Activated T-helper 1 cell treated with anti-CD3 and anti-CD28 coated beads, Interleukin-2, amount 50 U/mL, for 16 hours (primary cell): ENCODE measurements around the gene TYK2.
"Not testable (repeated sequence)": the region's sequence is repeated elsewhere in the genome, so short reads cannot be mapped to it uniquely, and the experiment has no call there.

ENCODE experiments used
- DNase-seq, 2 donors: peaks; one replicate each; pipeline ENCODE4 v3.0.0-alpha.2; 2020; ENCODE audit warnings: low read depth in 1 of 2, low spot score in 1 of 2

TYK2 gene

GRCh38 chr19:10408511-10409283 is 28.3 kb upstream of the TYK2 start:
- no peak for DNase-seq

GRCh38 chr19:10407096-10407495 is 26.7 kb upstream of the TYK2 start:
- DNase-seq = no peak

GRCh38 chr19:10406191-10406590 is 25.8 kb upstream of the TYK2 start:
- DNase-seq = no peak

GRCh38 chr19:10404888-10405820 is 24.8 kb upstream of the TYK2 start:
- DNase-seq = no peak

GRCh38 chr19:10403137-10404021 is 23.0 kb upstream of the TYK2 start, which contains the start of gene CDC37:
Gene CDC37 (minus strand): TSS chr19:10403542. CDS start chr19:10403479, 63 bp downstream.
- DNase-seq = peak; percentile 96 to 98

GRCh38 chr19:10402441-10403038 is 22.2 kb upstream of the TYK2 start:
- DNase-seq = no peak

GRCh38 chr19:10399878-10400277 is 19.5 kb upstream of the TYK2 start:
- no peak for DNase-seq

- DNase-seq = not testable (repeated sequence)
These were observed 19.0 kb upstream of the TYK2 start for GRCh38 chr19:10399340-10399739.

- no peak for DNase-seq
These were observed 18.4 kb upstream of the TYK2 start for GRCh38 chr19:10398819-10399218.

- no peak for DNase-seq
These were observed 15.5 kb upstream of the TYK2 start for GRCh38 chr19:10395917-10396316.

- no peak for DNase-seq
These were observed 15.1 kb upstream of the TYK2 start for GRCh38 chr19:10395436-10395835.

- no peak for DNase-seq
These were observed 14.6 kb upstream of the TYK2 start for GRCh38 chr19:10395003-10395402.

- no peak for DNase-seq
These were observed 12.8 kb upstream of the TYK2 start for GRCh38 chr19:10393137-10393536.

- no peak for DNase-seq
These were observed 11.7 kb upstream of the TYK2 start for GRCh38 chr19:10392120-10392519.

GRCh38 chr19:10390652-10391286 is 10.4 kb upstream of the TYK2 start:
- peak; percentile 35 to 41 for DNase-seq

GRCh38 chr19:10389863-10390262 is 9.5 kb upstream of the TYK2 start:
- no peak for DNase-seq

GRCh38 chr19:10388957-10389356 is 8.6 kb upstream of the TYK2 start:
- peak; percentile 71 to 80 for DNase-seq

GRCh38 chr19:10384580-10384979 is 4.2 kb upstream of the TYK2 start:
- DNase-seq = no peak

- DNase-seq = not testable (repeated sequence)
These were observed 2.8 kb upstream of the TYK2 start for GRCh38 chr19:10383223-10383499.

- DNase-seq = no peak
These were observed 476 bp downstream of the TYK2 start for GRCh38 chr19:10379880-10380312.
